Measurements from ENCODE around the gene RAB26. TPM values are rescaled to one million over a fixed set of nuclear protein-coding genes. Genes with fewer than 3 reads are reported as not detected.
"Not testable (repeated sequence)": the region's sequence is repeated elsewhere in the genome, so short reads cannot be mapped to it uniquely, and the experiment has no call there.

RAB26 gene
- total RNA-seq, 1 donor from 2014 or later: 1.5 TPM

GRCh38 chr16:2197765-2198164 is 49.3 kb downstream of the RAB26 start:
- Histone ChIP-seq H3K36me3 (no peaks in the 10 kb centered on the region), H3K27me3 (peaks cover 11% of the 10 kb centered on the region), H3K4me3 (no peak overlapping the region), H3K27ac (no peak overlapping the region), H3K4me1 (peaks cover 18% of the 10 kb centered on the region), H3K9me3 (no peaks in the 10 kb centered on the region)
- TF ChIP-seq POLR2AphosphoS5 (IDR thresholded peaks at IDR 0.05; ENCODE audit: insufficient read depth in 1 of 2, low read depth in 1 of 2) (no peak), POLR2A (IDR thresholded peaks at IDR 0.05) (no peak), CTCF (IDR thresholded peaks at IDR 0.05) (no peak)
- intact Hi-C loops (cut with DNase I): no loop called here
- DNase-seq (ENCODE audit: extremely low spot score in 2 of 2): no peak

- H3K4me3 ChIP-seq: no peak overlapping the region
- no peak for DNase-seq (ENCODE audit: extremely low spot score in 2 of 2)
- TF ChIP-seq CTCF (IDR thresholded peaks at IDR 0.05) (no peak), POLR2A (IDR thresholded peaks at IDR 0.05) (no peak), POLR2AphosphoS5 (IDR thresholded peaks at IDR 0.05; ENCODE audit: insufficient read depth in 1 of 2, low read depth in 1 of 2) (no peak)
- H3K9me3 ChIP-seq: no peaks in the 10 kb centered on the region
- intact Hi-C loops (cut with DNase I): no loop called here
- no peaks in the 10 kb centered on the region for H3K36me3 ChIP-seq
- peaks cover 18% of the 10 kb centered on the region for H3K4me1 ChIP-seq
- peaks cover 11% of the 10 kb centered on the region for H3K27me3 ChIP-seq
- H3K27ac ChIP-seq: no peak overlapping the region
Observed at GRCh38 chr16:2198283-2198682, 49.9 kb downstream of the RAB26 start.

GRCh38 chr16:2199095-2199494 is 50.7 kb downstream of the RAB26 start:
- H3K9me3 ChIP-seq: no peaks in the 10 kb centered on the region
- peaks cover 18% of the 10 kb centered on the region for H3K4me1 ChIP-seq
- DNase-seq (ENCODE audit: extremely low spot score in 2 of 2): no peak
- no peak overlapping the region for H3K4me3 ChIP-seq
- TF ChIP-seq POLR2AphosphoS5 (IDR thresholded peaks at IDR 0.05; ENCODE audit: insufficient read depth in 1 of 2, low read depth in 1 of 2) (no peak), POLR2A (IDR thresholded peaks at IDR 0.05) (no peak), CTCF (IDR thresholded peaks at IDR 0.05) (no peak)
- H3K27ac ChIP-seq: no peak overlapping the region
- intact Hi-C loops (cut with DNase I): no loop called here
- H3K36me3 ChIP-seq: no peaks in the 10 kb centered on the region
- peaks cover 11% of the 10 kb centered on the region for H3K27me3 ChIP-seq

GRCh38 chr16:2199621-2200139 is 51.3 kb downstream of the RAB26 start:
- TF ChIP-seq POLR2AphosphoS5 (IDR thresholded peaks at IDR 0.05; ENCODE audit: insufficient read depth in 1 of 2, low read depth in 1 of 2) (no peak), CTCF (IDR thresholded peaks at IDR 0.05) (no peak)
- H3K36me3 ChIP-seq: no peaks in the 10 kb centered on the region
- intact Hi-C loops (cut with DNase I): no loop called here
- no peaks in the 10 kb centered on the region for H3K9me3 ChIP-seq
- DNase-seq (ENCODE audit: extremely low spot score in 2 of 2): no peak
- H3K4me1 ChIP-seq: peaks cover 15% of the 10 kb centered on the region
- no peak overlapping the region for H3K4me3 ChIP-seq
- peaks cover 11% of the 10 kb centered on the region for H3K27me3 ChIP-seq
- H3K27ac ChIP-seq: no peak overlapping the region

GRCh38 chr16:2200313-2200712 is 51.9 kb downstream of the RAB26 start:
- Histone ChIP-seq H3K27me3 (peaks cover 8% of the 10 kb centered on the region), H3K9me3 (no peaks in the 10 kb centered on the region), H3K36me3 (no peaks in the 10 kb centered on the region), H3K27ac (no peak overlapping the region), H3K4me3 (no peak overlapping the region), H3K4me1 (peaks cover 13% of the 10 kb centered on the region)
- no peak for DNase-seq (ENCODE audit: extremely low spot score in 2 of 2)
- intact Hi-C loops (cut with DNase I): no loop called here
- TF ChIP-seq CTCF (IDR thresholded peaks at IDR 0.05) (no peak), POLR2AphosphoS5 (IDR thresholded peaks at IDR 0.05; ENCODE audit: insufficient read depth in 1 of 2, low read depth in 1 of 2) (no peak), POLR2A (IDR thresholded peaks at IDR 0.05) (no peak)

- H3K4me3 ChIP-seq; DNase-seq (ENCODE audit: extremely low spot score in 2 of 2); H3K36me3 ChIP-seq; intact Hi-C loops (cut with DNase I); H3K9me3 ChIP-seq; H3K27me3 ChIP-seq; H3K27ac ChIP-seq: not testable (repeated sequence)
- H3K4me1 ChIP-seq: peaks cover 19% of the 10 kb centered on the region
Observed at GRCh38 chr16:2203119-2203688, 54.8 kb downstream of the RAB26 start.

Measured in vagina (tissue), 2 donors.